Esophagus mucosa (tissue), 1 donor: ENCODE results near the gene SUPT5H. TPM values are rescaled to one million over a fixed set of nuclear protein-coding genes. Genes with fewer than 3 reads are reported as not detected.

ENCODE experiments used
- ATAC-seq: fragments of 200-7000 bp; cut with Tn5 transposase; one replicate; pipeline ENCODE4 v1.9.1; 2020
- total RNA-seq: library from RNA; stranded (reverse); gene quantifications from one replicate; pipeline ENCODE4 v1.2.4, GENCODE V29; 2023
- donor health status: DM: yes; HTN: yes; CAD: no.

Gene SUPT5H
- total RNA-seq, result 46.6 TPM

DNA sequence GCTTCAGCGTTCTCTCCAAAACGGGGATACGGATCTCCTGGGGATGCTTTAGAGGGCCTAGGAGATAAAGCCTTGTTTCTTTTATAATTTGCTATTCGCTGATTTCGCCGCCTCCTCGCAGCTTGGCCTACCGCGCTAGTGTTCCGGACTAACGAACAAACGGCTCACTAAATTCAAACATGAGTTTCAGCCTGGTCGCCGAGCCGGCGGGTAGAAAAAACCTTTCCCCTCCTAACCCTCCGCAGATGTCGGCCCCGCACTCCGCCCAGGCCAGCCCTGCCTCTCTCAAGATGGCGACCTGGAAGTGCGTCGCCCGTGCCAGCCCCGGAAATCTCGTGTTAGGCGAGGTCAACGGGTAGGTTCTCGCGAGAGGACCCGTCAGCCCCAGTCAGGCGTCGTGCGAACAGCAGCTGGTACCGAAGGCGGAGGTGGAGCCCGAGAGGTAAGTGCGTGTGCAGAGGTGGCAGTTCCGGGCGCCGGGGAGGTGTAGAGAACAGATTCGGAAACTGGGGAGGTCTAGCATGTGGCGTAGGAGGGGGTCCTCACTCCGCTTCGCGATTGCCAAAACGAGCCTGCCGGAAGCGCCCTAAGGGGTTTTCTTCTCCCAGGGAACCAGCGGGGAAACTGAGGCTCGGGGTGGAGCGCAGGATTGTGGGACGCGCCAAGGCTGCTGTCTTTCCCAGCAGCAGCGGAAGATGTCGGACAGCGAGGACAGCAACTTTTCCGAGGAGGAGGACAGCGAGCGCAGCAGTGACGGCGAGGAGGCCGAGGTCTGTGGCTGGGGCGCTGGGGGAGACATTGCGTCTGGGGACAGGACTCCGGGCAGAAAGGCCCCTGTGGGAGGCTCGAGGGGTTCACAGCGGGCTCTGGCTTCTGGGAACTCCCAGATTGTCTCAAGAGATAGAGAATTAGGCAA is at the start of gene SUPT5H:
Gene SUPT5H (plus strand): TSS at position 387 of the 916 bp plus-strand sequence. CDS start 309 bp downstream, at position 696.
- peak; percentile 95 for ATAC-seq

- ATAC-seq, result peak; percentile 75
These were observed 47.8 kb upstream of the SUPT5H start for GRCh38 chr19:39397360-39398296.

- peak; percentile 65 for ATAC-seq
These were observed 47.0 kb upstream of the SUPT5H start for GRCh38 chr19:39398297-39398864.

DNA sequence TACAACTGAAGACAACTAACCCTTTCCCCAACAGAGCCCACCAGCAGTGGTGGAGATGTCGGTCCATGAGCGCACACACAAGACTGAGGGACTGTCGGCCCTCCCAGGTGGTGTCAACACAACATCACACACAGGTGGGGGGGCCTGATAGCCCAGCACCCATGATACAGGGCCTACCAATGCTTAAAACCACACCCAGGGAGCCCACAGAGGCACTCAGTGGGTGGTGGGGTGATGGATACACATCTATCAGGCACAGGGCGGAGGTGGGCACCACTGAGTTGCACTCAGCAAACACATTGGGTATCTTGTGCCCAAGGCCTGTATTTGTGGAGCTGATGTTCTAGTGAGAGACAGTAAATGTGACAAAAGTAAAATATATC is 45.7 kb upstream of the SUPT5H start:
- ATAC-seq, result no peak

DNA sequence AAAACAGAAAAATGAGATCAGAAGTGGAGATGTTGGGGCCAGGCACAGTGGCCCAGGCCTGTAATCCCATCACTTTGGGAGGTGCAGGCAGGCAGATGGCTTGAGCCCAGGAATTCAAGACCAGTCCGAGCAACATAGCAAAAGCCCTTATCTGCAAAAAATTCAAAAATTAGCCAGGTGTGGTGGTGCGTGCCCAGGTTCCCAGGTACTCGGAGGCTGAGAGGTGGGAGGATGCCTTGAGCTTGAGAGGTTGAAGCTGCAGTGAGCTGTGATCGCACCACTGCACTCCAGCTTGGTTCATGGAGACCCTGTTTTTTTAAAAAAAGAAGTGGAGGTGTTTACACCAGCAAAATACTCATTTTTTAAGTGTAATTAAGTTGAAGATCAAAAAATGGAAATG is 45.3 kb upstream of the SUPT5H start:
- no peak for ATAC-seq

- ATAC-seq, result no peak
These were observed 44.3 kb upstream of the SUPT5H start for GRCh38 chr19:39401070-39401548.

- peak; percentile 27 for ATAC-seq
These were observed 43.6 kb upstream of the SUPT5H start for GRCh38 chr19:39401549-39402345.

DNA sequence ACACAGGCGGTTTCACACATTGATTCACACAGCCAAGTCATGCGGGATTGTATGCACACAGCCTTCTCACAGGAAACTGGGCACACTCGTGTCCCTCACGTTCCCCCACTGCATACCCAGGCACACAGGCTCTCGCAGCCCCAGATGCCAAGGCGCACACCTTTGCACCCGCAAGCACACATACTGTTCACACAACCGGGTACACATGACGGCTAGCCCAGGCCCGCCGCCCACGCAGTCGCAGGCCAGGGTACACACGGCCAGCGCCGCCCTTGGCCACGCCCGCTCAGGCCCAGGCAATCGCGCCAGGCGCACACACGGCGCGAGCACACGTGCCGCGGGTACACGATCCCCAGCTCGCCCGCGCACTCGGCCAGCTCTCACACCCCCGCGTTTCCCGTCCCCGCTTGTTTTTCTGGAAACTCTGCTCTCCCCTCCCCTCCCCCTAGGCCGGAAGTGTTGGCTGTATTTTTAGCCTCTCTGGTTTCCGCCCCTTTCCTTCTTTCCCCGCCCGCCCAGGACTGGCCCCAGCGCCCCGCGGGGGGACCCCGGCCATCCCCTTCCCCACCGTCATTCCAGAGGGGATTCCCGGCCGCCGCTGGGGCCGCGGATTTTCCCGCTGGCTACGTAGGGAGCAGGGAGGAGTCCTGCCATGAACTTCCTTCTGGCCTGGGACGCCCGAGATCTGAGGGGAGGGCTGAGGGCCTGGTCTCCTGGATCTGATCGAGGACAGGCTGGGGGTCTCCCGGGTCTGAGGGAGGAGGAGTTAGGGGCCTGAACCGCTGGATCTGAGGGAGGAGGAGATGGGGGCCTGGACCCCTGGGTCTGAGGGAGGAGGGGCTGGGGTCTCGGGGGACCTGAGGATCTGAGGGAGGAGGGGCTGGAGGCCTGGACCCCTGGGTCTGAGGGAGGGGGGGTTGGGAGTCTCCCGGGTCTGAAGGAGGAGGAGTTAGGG is 42.8 kb upstream of the SUPT5H start:
- peak; percentile 46 for ATAC-seq

DNA sequence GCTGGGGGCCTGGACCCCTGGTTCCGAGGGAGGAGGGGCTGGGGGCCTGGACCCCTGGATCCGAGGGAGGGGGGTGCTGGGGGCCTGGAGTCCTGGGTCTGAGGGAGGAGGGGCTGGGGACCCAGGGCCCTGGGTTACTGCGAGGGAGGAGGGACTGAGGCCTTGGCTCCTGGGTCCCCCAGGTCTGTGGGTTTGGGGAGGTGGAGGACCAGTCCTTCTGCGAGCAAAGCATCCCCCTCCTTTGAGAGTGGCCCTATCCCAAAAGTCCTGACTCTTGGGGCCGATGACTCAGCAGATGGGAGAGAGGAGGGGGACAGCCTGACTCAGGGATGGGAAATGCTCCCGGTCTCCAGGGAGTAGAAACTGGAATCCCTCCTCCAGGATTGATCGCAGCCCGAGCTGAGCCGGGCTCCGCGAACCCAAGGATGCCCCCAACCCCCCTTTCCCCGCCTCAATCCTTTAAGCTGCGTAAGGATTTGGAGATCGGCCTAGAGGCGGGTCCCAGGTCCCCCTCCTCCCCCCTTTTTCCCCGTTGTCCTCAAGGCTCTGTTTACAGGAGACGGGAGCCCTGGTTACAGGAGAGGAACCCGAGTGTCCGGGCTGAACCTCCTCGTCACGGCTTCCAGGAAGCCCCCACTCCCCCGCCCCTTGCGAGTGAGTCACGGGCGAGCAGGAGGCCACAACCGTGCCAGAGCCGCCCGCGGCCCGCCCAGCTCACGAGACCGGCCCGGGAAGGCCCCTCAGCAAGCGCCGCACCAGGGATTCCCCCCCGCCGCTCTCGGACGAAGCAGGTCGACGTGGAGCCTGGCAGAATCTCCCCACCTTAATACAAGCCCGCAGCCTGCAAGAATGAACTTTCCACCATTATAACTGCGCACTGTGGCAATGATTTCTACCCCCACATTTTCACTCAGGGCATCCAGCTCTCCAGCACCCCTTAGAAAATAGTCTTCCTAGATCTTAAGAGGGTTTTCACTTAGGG is 41.8 kb upstream of the SUPT5H start:
- peak; percentile 53 for ATAC-seq

- ATAC-seq, result no peak
These were observed 40.0 kb upstream of the SUPT5H start for GRCh38 chr19:39405261-39405957.

DNA sequence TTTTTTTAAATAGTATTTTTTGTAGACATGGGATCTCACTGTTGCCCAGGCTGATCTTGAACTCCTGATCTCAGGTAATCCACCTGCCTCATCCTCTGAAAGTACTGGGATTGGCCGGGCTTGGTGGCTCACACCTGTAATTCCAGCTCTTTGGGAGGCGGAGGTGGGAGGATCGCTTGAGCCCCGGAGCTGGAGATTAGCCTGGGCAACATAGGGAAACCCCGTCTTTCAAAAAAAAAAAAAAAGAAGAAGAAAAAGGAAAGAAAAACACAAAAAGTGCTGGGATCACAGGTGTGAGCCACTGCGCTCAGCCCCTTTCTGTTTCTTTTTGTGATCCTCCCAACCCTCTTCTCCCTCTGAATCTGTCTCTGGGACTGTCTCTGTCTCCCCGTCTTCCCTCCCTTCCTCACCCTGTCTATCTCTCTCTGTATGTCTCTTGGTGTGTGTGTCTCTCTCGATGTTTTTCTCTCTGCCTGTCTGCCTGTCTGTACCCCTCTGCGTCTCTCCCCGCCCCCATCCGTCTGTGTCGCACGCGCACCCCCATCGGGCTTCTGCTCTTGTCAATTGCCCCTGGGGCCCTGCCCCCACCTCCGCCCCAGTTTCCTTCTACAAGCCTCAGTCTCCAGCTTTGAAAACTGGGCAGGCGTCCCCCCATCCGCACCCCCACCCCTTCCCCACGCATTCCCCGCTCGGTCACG is 39.3 kb upstream of the SUPT5H start:
- no peak for ATAC-seq

- ATAC-seq, result peak; percentile 34
These were observed 38.5 kb upstream of the SUPT5H start, which contains the start of gene ZFP36 for GRCh38 chr19:39406656-39407409. ZFP36 (plus strand) TSS chr19:39406847; CDS start chr19:39406905, 58 bp downstream.

- ATAC-seq, result no peak
These were observed 38.0 kb upstream of the SUPT5H start for GRCh38 chr19:39407410-39407659.

GRCh38 chr19:39407660-39408391 is 37.6 kb upstream of the SUPT5H start:
- peak; percentile 1 for ATAC-seq

DNA sequence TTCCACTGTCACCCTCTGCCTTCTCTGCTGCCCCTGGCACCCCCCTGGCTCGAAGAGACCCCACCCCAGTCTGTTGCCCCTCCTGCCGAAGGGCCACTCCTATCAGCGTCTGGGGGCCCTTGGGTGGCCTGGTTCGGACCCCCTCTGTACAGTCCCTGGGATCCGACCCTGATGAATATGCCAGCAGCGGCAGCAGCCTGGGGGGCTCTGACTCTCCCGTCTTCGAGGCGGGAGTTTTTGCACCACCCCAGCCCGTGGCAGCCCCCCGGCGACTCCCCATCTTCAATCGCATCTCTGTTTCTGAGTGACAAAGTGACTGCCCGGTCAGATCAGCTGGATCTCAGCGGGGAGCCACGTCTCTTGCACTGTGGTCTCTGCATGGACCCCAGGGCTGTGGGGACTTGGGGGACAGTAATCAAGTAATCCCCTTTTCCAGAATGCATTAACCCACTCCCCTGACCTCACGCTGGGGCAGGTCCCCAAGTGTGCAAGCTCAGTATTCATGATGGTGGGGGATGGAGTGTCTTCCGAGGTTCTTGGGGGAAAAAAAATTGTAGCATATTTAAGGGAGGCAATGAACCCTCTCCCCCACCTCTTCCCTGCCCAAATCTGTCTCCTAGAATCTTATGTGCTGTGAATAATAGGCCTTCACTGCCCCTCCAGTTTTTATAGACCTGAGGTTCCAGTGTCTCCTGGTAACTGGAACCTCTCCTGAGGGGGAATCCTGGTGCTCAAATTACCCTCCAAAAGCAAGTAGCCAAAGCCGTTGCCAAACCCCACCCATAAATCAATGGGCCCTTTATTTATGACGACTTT is 36.8 kb upstream of the SUPT5H start:
- ATAC-seq, result no peak
